HG02970 (cell line): Measurements from ENCODE around the gene SULT1A3.
"Not testable (repeated sequence)": the region's sequence is repeated elsewhere in the genome, so short reads cannot be mapped to it uniquely, and the experiment has no call there.

Source experiments
- ATAC-seq: cut with Tn5 transposase; IDR thresholded peaks from one replicate; pipeline ENCODE4 v1.9.1; 2021; ENCODE audit warnings: mild to moderate bottlenecking, moderate library complexity, moderate number of reproducible peaks; ENCODE audit not compliant: unreplicated experiment, low FRiP score

The SULT1A3 gene

DNA sequence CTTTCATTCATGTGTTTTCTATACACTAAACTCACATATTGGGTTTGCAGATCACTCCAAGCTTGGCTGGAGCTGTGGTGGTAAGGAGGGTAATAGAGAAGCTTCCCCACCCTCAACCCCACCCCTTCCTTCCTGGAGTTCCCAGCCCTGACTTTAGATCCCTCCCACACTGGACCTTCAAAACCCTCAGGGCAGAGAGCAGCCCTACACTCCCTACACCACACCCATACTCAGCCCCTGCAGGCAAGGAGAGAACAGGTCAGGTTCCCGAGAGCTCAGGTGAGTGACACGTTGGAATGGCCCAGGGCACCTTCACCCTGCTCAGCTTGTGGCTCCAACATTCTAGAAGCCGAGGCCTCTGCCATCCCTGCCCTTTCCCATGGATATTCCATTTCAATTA is at the start of gene SULT1A3:
TSS of gene SULT1A3 (plus strand) at position 207 of the 400 bp plus-strand sequence. CDS start 1,474 bp downstream, outside the sequence.
- not testable (repeated sequence) for ATAC-seq

DNA sequence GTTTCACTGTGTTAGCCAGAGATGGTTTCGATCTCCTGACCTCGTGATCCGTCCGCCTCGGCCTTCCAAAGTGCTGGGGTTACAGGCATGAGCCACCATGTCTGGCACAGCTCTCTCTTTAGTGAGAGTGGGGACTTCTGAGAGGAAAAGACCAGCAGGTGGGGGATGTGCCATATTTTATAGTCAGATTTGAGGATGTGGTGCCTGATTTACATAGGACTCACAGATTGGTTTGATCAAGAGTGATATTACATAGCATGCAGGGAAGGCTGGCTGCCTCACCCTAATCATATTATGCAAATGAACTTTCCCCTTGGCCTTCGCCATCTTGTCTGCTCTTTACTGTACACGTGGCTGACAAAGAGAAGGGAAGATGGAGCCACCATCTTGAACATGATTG is 48.0 kb upstream of the SULT1A3 start:
- ATAC-seq = no peak

DNA sequence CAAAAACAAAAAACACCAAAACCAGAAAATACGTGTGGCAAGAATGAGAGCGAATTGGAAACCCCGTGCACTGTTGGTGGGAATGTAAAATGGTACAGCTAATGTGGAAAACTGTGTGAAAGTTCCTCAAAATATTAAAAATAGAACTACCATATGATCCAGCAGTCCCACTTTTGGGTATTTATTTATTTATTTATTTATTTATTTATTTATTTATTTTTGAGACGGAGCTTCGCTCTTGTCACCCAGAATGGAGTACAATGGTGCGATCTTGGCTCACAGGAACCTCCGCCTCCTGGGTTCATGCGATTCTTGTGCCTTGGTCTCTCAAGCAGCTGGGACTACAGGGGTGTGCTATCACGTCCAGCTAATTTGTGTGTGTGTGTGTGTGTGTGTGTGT is 46.5 kb upstream of the SULT1A3 start:
- no peak for ATAC-seq

DNA sequence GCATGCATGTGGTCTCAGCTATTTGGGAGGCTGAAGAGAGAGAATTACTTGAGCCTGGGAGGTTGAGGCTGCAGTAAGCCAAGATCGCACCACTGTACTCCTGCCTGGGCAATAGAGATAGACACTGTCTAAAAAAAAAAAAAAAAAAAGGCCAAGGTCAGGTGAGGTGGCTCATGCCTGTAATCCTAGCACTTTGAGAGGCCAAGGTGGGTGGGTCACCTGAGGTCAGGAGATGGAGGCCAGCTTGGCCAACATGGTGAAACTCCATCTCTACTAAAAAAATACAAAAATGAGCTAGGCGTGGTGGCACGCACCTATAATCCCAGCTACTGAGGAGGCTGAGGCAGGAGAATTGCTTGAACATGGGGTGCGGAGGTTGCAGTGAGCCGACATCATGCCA is 43.9 kb upstream of the SULT1A3 start:
- no peak for ATAC-seq

GRCh38 chr16:30157214-30157613 is 41.8 kb upstream of the SULT1A3 start:
- no peak for ATAC-seq

DNA sequence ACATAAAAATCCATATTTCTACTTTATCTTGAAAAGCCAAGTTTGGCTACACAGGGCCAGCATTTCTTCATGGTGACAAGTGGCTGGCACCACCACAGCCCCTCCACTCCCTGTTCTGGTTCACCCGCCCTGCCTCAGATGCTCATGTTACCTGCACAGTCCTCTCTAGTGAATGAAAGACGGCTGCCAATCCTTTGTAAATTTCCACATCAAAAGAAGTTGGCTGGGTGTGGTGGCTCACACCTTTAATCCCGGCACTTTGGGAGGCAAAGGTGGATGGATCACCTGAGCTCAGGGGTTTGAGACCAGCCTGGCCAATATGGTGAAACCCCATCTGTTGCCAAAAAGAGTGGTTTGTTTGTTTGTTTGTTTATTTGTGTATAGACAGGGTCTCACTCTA is 35.5 kb upstream of the SULT1A3 start:
- ATAC-seq = no peak

DNA sequence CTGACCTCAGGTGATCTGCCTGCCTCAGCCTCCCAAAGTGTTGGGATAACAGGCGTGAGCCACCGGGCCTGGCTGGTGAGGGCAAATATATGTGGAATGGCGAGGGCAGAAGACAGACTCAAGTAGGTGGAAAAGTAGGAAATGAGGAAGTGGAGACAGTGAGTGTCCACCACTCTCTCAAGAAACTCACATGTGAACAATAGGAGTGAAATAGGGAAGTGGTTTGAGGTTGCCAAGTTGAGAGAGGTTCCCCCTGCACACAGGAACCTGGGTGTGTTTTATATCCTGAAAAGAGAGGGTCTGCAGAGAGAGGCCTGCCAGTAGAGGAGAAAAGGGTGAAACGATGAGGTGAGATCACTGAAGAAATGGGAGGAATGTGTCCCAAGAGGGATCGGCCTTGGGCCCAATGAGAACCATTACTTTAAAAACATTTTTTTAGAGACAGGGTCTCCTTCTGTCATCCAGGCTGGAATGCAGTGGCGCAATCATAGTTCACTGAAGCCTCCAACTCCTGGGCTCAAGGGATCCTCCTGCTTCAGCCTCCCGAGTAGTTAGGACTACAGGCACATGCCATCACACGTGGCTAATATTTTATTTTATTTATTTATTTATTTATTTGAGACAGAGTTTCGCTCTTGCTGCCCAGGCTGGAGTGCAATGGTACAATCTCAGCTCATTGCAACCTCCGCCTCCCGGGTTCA is 32.7 kb upstream of the SULT1A3 start:
- no peak for ATAC-seq

DNA sequence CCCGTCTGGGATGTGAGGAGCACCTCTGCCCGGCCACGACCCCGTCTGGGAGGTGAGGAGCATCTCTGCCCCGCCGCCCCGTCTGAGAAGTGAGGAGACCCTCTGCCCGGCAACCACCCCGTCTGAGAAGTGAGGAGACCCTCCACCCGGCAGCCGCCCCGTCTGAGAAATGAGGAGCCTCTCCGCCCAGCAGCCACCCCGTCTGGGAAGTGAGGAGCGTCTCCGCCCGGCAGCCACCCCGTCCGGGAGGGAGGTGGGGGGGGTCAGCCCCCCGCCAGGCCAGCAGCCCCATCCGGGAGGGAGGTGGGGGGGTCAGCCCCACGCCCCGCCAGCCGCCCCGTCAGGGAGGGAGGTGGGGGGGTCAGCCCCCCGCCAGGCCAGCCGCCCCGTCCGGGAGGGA is 30.3 kb upstream of the SULT1A3 start:
- not testable (repeated sequence) for ATAC-seq

DNA sequence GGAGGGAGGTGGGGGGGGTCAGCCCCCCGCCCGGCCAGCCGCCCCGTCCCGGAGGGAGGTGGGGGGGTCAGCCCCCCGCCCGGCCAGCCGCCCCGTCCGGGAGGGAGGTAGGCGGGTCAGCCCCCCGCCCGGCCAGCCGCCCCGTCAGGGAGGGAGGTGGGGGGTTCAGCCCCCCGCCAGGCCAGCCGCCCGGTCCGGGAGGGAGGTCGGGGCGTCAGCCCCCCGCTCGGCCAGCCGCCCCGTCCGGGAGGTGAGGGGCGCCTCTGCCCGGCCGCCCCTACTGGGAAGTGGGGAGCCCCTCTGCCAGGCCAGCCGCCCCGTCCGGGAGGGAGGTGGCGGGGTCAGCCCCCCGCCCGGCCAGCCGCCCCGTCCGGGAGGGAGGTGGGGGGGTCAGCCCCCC is 29.6 kb upstream of the SULT1A3 start:
- ATAC-seq = not testable (repeated sequence)

DNA sequence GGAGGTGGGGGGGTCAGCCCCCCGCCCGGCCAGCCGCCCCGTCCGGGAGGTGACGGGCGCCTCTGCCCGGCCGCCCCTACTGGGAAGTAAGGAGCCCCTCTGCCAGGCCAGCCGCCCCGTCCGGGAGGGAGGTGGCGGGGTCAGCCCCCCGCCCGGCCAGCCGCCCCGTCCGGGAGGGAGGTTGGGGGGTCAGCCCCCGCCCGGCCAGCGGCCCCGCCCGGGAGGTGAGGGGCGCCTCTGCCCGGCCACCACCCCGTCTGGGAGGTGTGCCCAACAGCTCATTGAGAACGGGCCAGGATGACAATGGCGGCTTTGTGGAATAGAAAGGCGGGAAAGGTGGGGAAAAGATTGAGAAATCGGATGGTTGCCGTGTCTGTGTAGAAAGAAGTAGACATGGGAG is 28.9 kb upstream of the SULT1A3 start:
- not testable (repeated sequence) for ATAC-seq

DNA sequence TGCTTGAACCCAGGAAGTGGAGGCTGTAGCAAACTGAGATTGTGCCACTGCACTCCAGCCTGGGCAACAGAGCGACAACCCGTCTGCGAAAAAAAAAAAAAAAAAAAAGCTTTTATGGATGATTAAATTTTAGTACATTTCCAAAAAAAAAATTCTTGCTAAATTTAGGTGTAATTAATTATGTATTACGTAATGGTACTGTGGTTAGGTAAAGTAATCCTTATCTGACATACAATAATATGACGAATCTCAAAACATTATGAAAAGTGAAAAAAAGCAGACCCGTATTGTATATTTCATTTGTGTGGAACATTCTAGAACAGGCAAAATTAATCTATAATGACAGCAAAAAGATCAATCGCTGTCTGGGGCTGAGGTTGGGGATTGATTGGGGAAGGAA is 26.0 kb upstream of the SULT1A3 start:
- ATAC-seq = no peak

DNA sequence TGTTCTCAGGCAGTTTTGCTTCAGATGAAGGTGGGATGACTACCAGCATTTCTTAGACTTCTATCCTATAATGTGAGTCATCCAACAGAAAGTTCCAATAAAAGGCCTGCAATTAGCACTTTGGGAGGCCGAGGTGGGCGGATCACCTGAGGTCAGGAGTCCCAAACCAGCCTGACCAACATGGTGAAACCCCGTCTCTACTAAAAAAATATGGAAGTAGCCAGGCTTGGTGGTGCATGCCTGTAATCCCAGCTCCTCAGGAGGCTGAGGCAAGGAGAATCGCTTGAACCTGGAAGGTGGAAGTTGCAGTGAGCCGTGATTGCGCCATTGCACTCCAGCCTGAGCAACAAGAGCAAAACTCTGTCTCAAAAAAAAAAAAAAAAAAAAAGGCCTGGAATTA is 22.2 kb upstream of the SULT1A3 start:
- not testable (repeated sequence) for ATAC-seq

DNA sequence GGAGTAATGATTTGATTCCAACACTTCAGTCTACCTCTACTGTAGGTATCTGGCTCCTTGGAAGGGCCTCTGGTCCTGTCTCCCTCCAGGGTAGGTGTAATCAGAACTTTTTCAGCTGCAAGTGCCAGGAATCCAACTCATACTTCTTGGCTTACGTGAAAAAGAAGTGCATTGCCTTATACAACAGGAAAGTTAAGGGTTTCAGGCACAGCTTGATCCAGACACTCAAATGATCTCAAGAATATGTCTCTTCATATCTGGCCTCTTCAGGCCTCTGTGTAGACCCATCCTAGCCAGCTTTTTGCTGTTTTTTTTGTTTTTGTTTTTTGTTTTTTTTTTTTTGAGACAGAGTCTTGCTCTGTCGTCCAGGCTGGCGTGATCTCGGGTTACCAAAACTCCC is 19.9 kb upstream of the SULT1A3 start:
- no peak for ATAC-seq

- ATAC-seq = no peak
Measured at GRCh38 chr16:30179931-30180330, 19.1 kb upstream of the SULT1A3 start.

DNA sequence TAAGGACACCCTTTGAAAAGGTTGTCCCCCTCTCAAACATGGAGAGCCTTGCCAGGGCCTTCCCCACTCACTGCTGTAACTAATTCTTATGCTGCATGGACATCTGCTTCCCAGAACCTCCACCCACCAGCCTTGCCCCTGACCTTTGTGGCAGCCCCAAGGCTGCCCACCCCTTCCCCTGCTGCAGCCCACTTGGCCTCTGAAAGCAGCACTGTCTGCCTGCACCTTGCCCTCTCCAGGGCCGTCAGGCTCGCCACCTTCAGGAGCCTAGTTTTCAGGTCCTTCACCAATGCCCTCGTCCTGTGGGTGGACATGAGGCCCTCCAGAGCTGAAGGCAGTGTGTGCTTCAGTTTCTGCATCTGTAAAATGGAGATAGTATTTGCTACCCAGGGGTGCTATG is 18.3 kb upstream of the SULT1A3 start:
- no peak for ATAC-seq

DNA sequence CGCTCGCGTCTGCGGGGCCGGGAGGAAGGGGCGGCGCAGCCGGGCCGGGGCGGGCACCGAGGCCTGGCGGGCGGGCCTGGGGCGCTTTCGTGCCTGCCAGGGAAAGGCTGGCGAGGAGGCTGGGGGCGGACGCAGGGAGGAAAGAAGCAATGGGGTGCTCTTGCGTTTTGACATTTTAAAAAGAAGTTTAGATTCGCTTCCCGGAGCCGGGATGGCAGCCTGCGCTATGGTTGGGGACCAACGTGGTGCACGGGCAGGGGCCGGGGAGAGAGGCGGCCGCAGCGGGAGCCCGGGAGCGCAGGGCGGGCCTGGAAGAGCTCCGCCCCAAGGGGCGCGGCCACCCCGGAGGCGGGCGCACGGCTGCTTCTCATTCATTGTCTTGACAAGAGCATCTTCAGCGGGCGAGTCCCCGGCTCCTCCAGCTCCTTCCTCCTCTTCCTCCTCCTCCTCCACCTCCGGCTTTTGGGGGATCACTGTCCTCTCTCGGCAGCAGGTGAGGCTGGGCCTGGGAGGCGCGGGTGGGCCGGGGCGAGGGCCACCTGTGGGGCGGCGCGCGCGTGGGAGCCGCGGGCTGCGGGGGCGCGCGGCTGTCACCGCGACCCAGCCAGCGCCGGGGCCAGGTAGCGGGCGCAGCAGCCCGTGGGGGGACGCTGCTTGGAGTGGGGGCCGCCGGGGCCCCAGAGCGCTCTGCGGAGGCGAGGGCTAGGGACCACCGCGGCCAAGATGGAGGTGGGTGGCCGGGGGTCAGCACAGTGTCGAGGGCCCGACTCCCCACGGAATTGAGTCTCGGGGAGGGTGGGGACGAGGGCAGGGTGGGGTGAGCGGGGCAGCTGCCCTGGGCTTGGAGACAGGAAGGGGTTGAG is 15.6 kb upstream of the SULT1A3 start, which contains the start of gene CORO1A:
TSS of gene CORO1A (plus strand) at position 370 of the 863 bp plus-strand sequence. CDS start 1,608 bp downstream, outside the sequence.
- ATAC-seq = peak; percentile 47

- ATAC-seq = peak; percentile 36
Measured at GRCh38 chr16:30184096-30184890, 14.8 kb upstream of the SULT1A3 start.

GRCh38 chr16:30184891-30185682 is 14.0 kb upstream of the SULT1A3 start:
- no peak for ATAC-seq

GRCh38 chr16:30185683-30186421 is 13.2 kb upstream of the SULT1A3 start:
- ATAC-seq = no peak
